Fibroblast of mammary gland (primary cell): ENCODE data around the gene STK25.

Experiments used
- DNase-seq: peaks from one replicate; pipeline ENCODE4 v3.0.0-alpha.2; 2010; ENCODE audit warnings: low read depth
- H3K4me3 ChIP-seq: 2 replicates; pipeline ENCODE4 v1.5.1; 2011; ENCODE audit warnings: low read depth, mild to moderate bottlenecking, low read length, moderate library complexity; ENCODE audit not compliant: control insufficient read depth
- CTCF ChIP-seq: conservative IDR thresholded peaks from 2 replicates; pipeline ENCODE4 v1.5.1; 2011; ENCODE audit warnings: low read depth, low read length, inconsistent platforms; ENCODE audit not compliant: control insufficient read depth, insufficient read depth

STK25 gene

GRCh38 chr2:241475267-241475666 is 33.1 kb downstream of the STK25 start:
- DNase-seq = no peak
- no peak overlapping the region for H3K4me3 ChIP-seq
- no peak for TF ChIP-seq CTCF

DNA sequence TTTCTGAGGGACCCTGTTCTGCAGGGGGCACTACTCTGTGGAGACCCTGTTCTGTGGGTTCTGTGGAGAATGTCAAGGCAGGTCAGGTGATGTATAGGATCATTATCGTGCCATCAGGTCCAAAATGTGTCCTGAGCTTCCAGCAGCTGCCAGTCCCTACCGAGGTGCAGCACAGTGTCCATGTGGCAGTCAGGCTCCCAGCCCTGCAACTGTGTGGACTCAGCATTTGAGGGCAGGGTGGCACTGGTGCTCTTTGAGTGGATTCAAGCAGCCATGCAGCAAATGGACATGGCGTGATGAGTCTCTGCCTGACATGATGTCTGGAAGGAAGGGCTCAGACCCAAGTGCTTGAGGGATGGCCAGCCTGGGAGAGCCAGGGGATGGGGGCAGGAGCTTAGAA is 35.0 kb downstream of the STK25 start:
- H3K4me3 ChIP-seq = no peak overlapping the region
- no peak for DNase-seq
- TF ChIP-seq CTCF = no peak

- TF ChIP-seq CTCF = no peak
- no peak for DNase-seq
- no peak overlapping the region for H3K4me3 ChIP-seq
Observed at GRCh38 chr2:241469746-241470145, 38.6 kb downstream of the STK25 start.

DNA sequence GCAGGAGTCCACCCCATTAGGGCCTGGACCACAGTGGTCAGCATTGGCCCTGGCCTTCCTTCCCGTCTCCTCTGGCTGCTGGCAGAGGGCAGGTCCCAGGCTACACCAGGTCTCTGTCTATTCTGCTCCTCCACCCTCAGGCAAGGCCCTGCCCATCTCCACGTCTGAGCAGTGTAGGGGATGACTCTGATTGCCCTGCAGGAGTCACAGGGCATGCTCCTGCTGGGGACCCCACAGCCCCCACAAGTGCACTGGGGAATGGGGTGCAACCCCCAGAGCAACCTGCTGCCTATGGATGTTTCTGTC is 40.0 kb downstream of the STK25 start:
- DNase-seq = no peak
- no peak overlapping the region for H3K4me3 ChIP-seq
- no peak for TF ChIP-seq CTCF

DNA sequence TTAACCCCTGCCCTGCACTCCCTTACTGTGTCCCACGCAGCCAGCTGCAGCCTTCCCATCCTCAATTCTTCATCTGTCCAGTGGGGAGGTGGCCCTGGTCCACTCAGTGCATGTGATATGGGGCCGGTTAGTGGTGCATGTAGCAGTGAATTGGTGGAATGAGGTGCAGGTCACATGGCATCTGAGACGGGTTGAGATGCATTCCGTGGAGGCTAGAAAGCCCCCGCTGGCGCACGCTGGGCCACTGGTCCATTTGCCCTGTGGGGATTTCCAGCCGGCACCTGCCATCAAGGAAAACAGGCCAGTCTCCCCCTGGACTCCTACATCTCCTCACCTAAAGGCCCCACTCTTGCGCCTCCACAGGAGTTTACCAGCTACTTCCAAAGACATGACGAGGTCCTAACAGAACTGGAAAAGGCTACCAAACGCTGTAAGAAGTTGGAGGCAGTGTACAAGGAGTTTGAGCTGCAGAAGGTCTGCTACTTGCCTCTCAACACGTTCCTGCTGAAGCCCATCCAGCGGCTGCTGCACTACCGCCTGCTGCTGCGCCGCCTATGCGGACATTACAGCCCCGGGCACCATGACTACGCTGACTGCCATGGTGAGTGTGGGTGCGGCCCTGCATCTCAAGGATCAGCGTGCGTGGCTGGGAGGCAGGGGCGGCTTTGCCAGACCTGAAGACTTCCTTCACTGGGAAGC is 40.5 kb downstream of the STK25 start:
- H3K4me3 ChIP-seq = no peak overlapping the region
- no peak for DNase-seq
- no peak for TF ChIP-seq CTCF

DNA sequence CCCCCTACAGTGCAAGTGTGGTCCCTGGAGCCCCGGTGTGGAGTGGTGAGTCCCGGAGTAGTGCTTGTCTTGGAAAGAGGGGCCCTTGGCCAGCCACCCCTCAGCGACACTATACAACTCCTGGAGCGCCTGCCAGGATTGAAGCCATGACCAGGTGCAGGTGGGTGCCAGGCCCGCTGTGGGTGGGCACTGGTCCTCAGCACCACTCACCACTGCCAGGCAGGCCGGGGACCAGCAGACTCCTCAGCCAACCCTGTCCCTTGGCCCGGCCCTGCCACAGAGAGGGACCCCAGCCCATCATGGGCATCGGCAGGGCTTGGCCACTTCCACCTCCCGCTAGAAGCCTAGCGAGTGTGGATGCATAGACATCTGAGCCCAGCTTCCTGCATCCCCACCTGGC is 42.2 kb downstream of the STK25 start:
- DNase-seq = no peak
- no peak for TF ChIP-seq CTCF
- H3K4me3 ChIP-seq = no peak overlapping the region

GRCh38 chr2:241465543-241465942 is 42.8 kb downstream of the STK25 start:
- no peak for TF ChIP-seq CTCF
- no peak for DNase-seq

More at GRCh38 chr2:241465543-241465942, 42.8 kb downstream of the STK25 start:
- no peak overlapping the region for H3K4me3 ChIP-seq
